ENCODE measurements around the gene ASB7.

Gene ASB7

DNA sequence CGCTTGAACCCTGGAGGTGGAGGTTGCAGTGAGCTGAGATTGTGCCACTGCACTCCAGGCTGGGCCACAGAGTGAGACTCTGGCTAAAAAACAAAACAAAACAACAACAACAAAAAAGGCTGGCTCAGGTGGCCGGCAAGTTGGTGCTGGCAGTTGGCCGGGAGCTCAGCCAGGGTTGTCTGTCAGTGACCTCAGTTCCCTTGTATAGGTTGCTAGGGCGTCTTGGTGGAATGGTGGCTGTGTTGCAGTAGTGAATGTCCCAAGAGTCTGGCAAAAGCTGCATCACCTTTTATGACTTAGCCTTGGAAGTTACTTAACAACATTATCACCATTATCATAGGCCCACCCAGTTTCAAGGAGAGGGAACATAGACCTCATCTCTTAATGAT, 40.6 kb downstream of the ASB7 start:
- H3K27ac ChIP-seq (replicated peaks; ENCODE audit: low read length), result no peak overlapping the region
- H4K8ac ChIP-seq (ENCODE audit: low read depth, low read length), result no peak overlapping the region
- no peak overlapping the region for H2BK15ac ChIP-seq (ENCODE audit: low read length)
- peaks cover 1% of the 10 kb centered on the region for H3K79me1 ChIP-seq (ENCODE audit: low read depth, low read length)
- H2BK5ac ChIP-seq (ENCODE audit: low read length), result no peak overlapping the region
- no peaks in the 10 kb centered on the region for H3K9me3 ChIP-seq (replicated peaks in 1 of 2; ENCODE audit: control insufficient read depth in 2 of 2, insufficient read depth in 1 of 2, low read depth in 1 of 2, low read length in 2 of 2)
- H3K27me3 ChIP-seq (ENCODE audit: control insufficient read depth in 3 of 3, insufficient read depth in 3 of 3, low read depth in 1 of 3, low read length in 3 of 3), result no peaks in the 10 kb centered on the region
- H3K4me2 ChIP-seq (ENCODE audit: insufficient read depth, low read length, poor library complexity, severe bottlenecking), result no peak overlapping the region
- H3K9ac ChIP-seq (ENCODE audit: low read depth, low read length, poor library complexity), result no peak overlapping the region
- H2AFZ ChIP-seq (ENCODE audit: low read length), result no peak overlapping the region
- no peak for DNase-seq (ENCODE audit: low spot score)
- no CpG with 5 or more reads among the region's 4 CpGs for WGBS, 2 donors (ENCODE audit: extremely low coverage in 2 of 2, insufficient read length in 2 of 2, insufficient replicate concordance in 1 of 2)
- H2AK5ac ChIP-seq (ENCODE audit: low read depth, low read length), result no peak overlapping the region
- H3K14ac ChIP-seq (ENCODE audit: low read length), result no peak overlapping the region
- no peak overlapping the region for H3K4ac ChIP-seq (ENCODE audit: low read length)
- no peak overlapping the region for H2BK120ac ChIP-seq (ENCODE audit: low read depth, low read length)
- H3K4me3 ChIP-seq (ENCODE audit: low read length in 2 of 2), result no peak overlapping the region
- no peak overlapping the region for H4K91ac ChIP-seq (ENCODE audit: low read depth, low read length, poor library complexity)
- H3K23ac ChIP-seq (ENCODE audit: low read depth, low read length, poor library complexity), result no peak overlapping the region
- H3K18ac ChIP-seq (ENCODE audit: low read length), result no peak overlapping the region
- H3K4me1 ChIP-seq (ENCODE audit: control insufficient read depth in 2 of 2, insufficient read depth in 1 of 2, low read depth in 1 of 2, low read length in 2 of 2), result no peaks in the 10 kb centered on the region
- no peak overlapping the region for H2BK12ac ChIP-seq (ENCODE audit: low read length)
- peaks cover 0 to 1% of the 10 kb centered on the region in 2 donors for H3K36me3 ChIP-seq (replicated peaks in 1 of 2; ENCODE audit: control insufficient read depth in 2 of 2, insufficient read depth in 2 of 2, low read length in 2 of 2)

DNA sequence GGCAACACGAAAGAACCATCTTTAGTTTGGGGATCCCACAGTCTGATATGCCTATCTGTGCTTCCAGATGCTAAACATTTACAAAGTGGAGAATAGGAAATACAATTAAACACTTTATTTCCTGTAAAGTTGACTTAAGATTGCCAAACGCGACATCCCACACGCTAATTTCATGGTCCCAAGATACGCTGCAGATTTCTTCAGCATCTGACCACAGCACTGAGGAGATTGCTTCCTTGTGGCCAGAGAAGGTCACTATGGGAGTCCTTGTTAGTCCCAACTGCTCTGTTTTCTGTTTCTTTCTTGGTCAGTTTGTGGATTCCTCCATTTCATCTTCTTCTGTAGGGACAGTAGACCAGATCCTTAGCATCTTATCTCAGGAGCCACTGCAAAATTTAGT, 43.3 kb downstream of the ASB7 start:
- DNase-seq (ENCODE audit: low spot score), result no peak
- Histone ChIP-seq H3K14ac (ENCODE audit: low read length) (no peak overlapping the region), H3K4me2 (ENCODE audit: insufficient read depth, low read length, poor library complexity, severe bottlenecking) (no peak overlapping the region), H3K27me3 (ENCODE audit: control insufficient read depth in 3 of 3, insufficient read depth in 3 of 3, low read depth in 1 of 3, low read length in 3 of 3) (no peaks in the 10 kb centered on the region), H2BK15ac (ENCODE audit: low read length) (no peak overlapping the region), H2BK5ac (ENCODE audit: low read length) (no peak overlapping the region), H2BK12ac (ENCODE audit: low read length) (no peak overlapping the region), H3K4ac (ENCODE audit: low read length) (no peak overlapping the region), H2AK5ac (ENCODE audit: low read depth, low read length) (no peak overlapping the region), H3K79me1 (ENCODE audit: low read depth, low read length) (no peaks in the 10 kb centered on the region), H3K9ac (ENCODE audit: low read depth, low read length, poor library complexity) (no peak overlapping the region), H3K36me3 (replicated peaks in 1 of 2; ENCODE audit: control insufficient read depth in 2 of 2, insufficient read depth in 2 of 2, low read length in 2 of 2) (peaks cover 0 to 7% of the 10 kb centered on the region in 2 donors), H3K9me3 (replicated peaks in 1 of 2; ENCODE audit: control insufficient read depth in 2 of 2, insufficient read depth in 1 of 2, low read depth in 1 of 2, low read length in 2 of 2) (no peaks in the 10 kb centered on the region), H2BK120ac (ENCODE audit: low read depth, low read length) (no peak overlapping the region), H2AFZ (ENCODE audit: low read length) (no peak overlapping the region), H3K4me3 (ENCODE audit: low read length in 2 of 2) (no peak overlapping the region), H4K91ac (ENCODE audit: low read depth, low read length, poor library complexity) (no peak overlapping the region), H3K27ac (replicated peaks; ENCODE audit: low read length) (no peak overlapping the region), H3K4me1 (ENCODE audit: control insufficient read depth in 2 of 2, insufficient read depth in 1 of 2, low read depth in 1 of 2, low read length in 2 of 2) (no peaks in the 10 kb centered on the region), H3K18ac (ENCODE audit: low read length) (no peak overlapping the region), H3K23ac (ENCODE audit: low read depth, low read length, poor library complexity) (no peak overlapping the region), H4K8ac (ENCODE audit: low read depth, low read length) (no peak overlapping the region)
- no CpG with 5 or more reads among the region's 5 CpGs for WGBS, 2 donors (ENCODE audit: extremely low coverage in 2 of 2, insufficient read length in 2 of 2, insufficient replicate concordance in 1 of 2)

DNA sequence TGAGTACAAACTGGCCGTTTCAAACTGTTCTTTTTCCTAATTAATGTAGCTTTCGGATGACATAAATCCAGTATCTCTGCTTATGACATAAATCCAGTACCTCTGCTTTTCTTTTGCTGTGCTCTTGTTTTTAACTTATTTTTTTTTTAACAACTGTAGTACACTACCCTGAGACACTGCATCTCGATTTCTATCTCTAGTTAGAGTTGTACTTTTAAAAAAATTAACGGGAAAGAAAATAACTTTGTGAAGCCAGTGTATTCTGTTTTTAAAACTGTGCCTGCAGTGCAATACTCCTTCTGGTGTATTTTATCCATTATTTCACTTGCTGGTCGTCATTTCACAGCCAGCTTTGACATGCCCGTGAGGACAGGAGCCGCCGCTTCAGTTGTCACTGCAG, 46.6 kb downstream of the ASB7 start:
- no peak overlapping the region for H3K27ac ChIP-seq (replicated peaks; ENCODE audit: low read length)
- no peak overlapping the region for H2BK12ac ChIP-seq (ENCODE audit: low read length)
- H3K9me3 ChIP-seq (replicated peaks in 1 of 2; ENCODE audit: control insufficient read depth in 2 of 2, insufficient read depth in 1 of 2, low read depth in 1 of 2, low read length in 2 of 2), result no peaks in the 10 kb centered on the region
- no peak overlapping the region for H3K4me2 ChIP-seq (ENCODE audit: insufficient read depth, low read length, poor library complexity, severe bottlenecking)
- H3K9ac ChIP-seq (ENCODE audit: low read depth, low read length, poor library complexity), result no peak overlapping the region
- no peak overlapping the region for H3K18ac ChIP-seq (ENCODE audit: low read length)
- no peak overlapping the region for H3K4me3 ChIP-seq (ENCODE audit: low read length in 2 of 2)
- H2BK5ac ChIP-seq (ENCODE audit: low read length), result no peak overlapping the region
- no CpG with 5 or more reads among the region's 8 CpGs for WGBS, 2 donors (ENCODE audit: extremely low coverage in 2 of 2, insufficient read length in 2 of 2, insufficient replicate concordance in 1 of 2)
- no peak overlapping the region for H2AK5ac ChIP-seq (ENCODE audit: low read depth, low read length)
- H3K4me1 ChIP-seq (ENCODE audit: control insufficient read depth in 2 of 2, insufficient read depth in 1 of 2, low read depth in 1 of 2, low read length in 2 of 2), result no peaks in the 10 kb centered on the region
- H2BK15ac ChIP-seq (ENCODE audit: low read length), result no peak overlapping the region
- DNase-seq (ENCODE audit: low spot score), result no peak
- no peaks in the 10 kb centered on the region for H3K79me1 ChIP-seq (ENCODE audit: low read depth, low read length)
- no peak overlapping the region for H4K8ac ChIP-seq (ENCODE audit: low read depth, low read length)
- no peak overlapping the region for H2AFZ ChIP-seq (ENCODE audit: low read length)
- no peaks in the 10 kb centered on the region for H3K27me3 ChIP-seq (ENCODE audit: control insufficient read depth in 3 of 3, insufficient read depth in 3 of 3, low read depth in 1 of 3, low read length in 3 of 3)
- H3K14ac ChIP-seq (ENCODE audit: low read length), result no peak overlapping the region
- H3K36me3 ChIP-seq (replicated peaks in 1 of 2; ENCODE audit: control insufficient read depth in 2 of 2, insufficient read depth in 2 of 2, low read length in 2 of 2), result peaks cover 0 to 7% of the 10 kb centered on the region in 2 donors
- H3K23ac ChIP-seq (ENCODE audit: low read depth, low read length, poor library complexity), result no peak overlapping the region
- H4K91ac ChIP-seq (ENCODE audit: low read depth, low read length, poor library complexity), result no peak overlapping the region
- H2BK120ac ChIP-seq (ENCODE audit: low read depth, low read length), result no peak overlapping the region
- no peak overlapping the region for H3K4ac ChIP-seq (ENCODE audit: low read length)

DNA sequence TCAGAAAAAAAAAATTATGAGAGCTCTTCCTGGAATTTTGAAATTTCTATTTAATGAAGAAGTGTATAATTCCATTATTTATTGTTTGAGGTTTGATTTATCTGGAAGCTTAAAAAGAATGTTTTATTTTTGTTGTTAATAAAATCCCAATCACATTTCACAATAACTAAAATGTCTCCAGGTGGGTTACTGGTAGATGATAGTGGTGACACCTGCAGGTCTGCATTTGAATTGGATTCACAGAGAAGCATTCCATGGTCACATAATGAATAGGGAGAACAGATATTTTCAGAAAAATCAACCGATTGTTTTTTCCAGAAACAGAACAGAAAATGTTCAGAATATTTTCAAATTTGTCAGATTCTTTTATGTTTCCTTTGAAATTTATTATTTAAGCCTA, 48.3 kb downstream of the ASB7 start:
- Histone ChIP-seq H3K14ac (ENCODE audit: low read length) (no peak overlapping the region), H3K9me3 (replicated peaks in 1 of 2; ENCODE audit: control insufficient read depth in 2 of 2, insufficient read depth in 1 of 2, low read depth in 1 of 2, low read length in 2 of 2) (no peaks in the 10 kb centered on the region), H2BK120ac (ENCODE audit: low read depth, low read length) (no peak overlapping the region), H3K9ac (ENCODE audit: low read depth, low read length, poor library complexity) (no peak overlapping the region), H2AFZ (ENCODE audit: low read length) (no peak overlapping the region), H3K23ac (ENCODE audit: low read depth, low read length, poor library complexity) (no peak overlapping the region), H3K36me3 (replicated peaks in 1 of 2; ENCODE audit: control insufficient read depth in 2 of 2, insufficient read depth in 2 of 2, low read length in 2 of 2) (peaks cover 0 to 7% of the 10 kb centered on the region in 2 donors), H3K27me3 (ENCODE audit: control insufficient read depth in 3 of 3, insufficient read depth in 3 of 3, low read depth in 1 of 3, low read length in 3 of 3) (no peaks in the 10 kb centered on the region), H2BK15ac (ENCODE audit: low read length) (no peak overlapping the region), H3K4me1 (ENCODE audit: control insufficient read depth in 2 of 2, insufficient read depth in 1 of 2, low read depth in 1 of 2, low read length in 2 of 2) (no peaks in the 10 kb centered on the region), H3K27ac (replicated peaks; ENCODE audit: low read length) (no peak overlapping the region), H3K18ac (ENCODE audit: low read length) (no peak overlapping the region), H4K91ac (ENCODE audit: low read depth, low read length, poor library complexity) (no peak overlapping the region), H3K4ac (ENCODE audit: low read length) (no peak overlapping the region), H2BK12ac (ENCODE audit: low read length) (no peak overlapping the region), H3K4me2 (ENCODE audit: insufficient read depth, low read length, poor library complexity, severe bottlenecking) (no peak overlapping the region), H3K79me1 (ENCODE audit: low read depth, low read length) (no peaks in the 10 kb centered on the region), H3K4me3 (ENCODE audit: low read length in 2 of 2) (no peak overlapping the region), H4K8ac (ENCODE audit: low read depth, low read length) (no peak overlapping the region), H2BK5ac (ENCODE audit: low read length) (no peak overlapping the region), H2AK5ac (ENCODE audit: low read depth, low read length) (no peak overlapping the region)
- no peak for DNase-seq (ENCODE audit: low spot score)
- WGBS, 2 donors (ENCODE audit: extremely low coverage in 2 of 2, insufficient read length in 2 of 2, insufficient replicate concordance in 1 of 2), result no CpG with 5 or more reads among the region's 1 CpG
